HG03432 (cell line): ENCODE results near the gene BTF3L4.
"Not testable (repeated sequence)": the region's sequence is repeated elsewhere in the genome, so short reads cannot be mapped to it uniquely, and the experiment has no call there.

Source experiments
- ATAC-seq: cut with Tn5 transposase; IDR thresholded peaks from one replicate; pipeline ENCODE4 v1.9.1; 2021; ENCODE audit warnings: mild to moderate bottlenecking, moderate library complexity; ENCODE audit not compliant: unreplicated experiment

BTF3L4 gene

GRCh38 chr1:52055066-52055865 lies 829 bp upstream of the BTF3L4 start, which contains the start of gene TXNDC12:
TXNDC12 (minus strand) TSS chr1:52055191; CDS start chr1:52055096, 95 bp downstream.
- peak; percentile 38 for ATAC-seq

GRCh38 chr1:52055866-52056162 lies 281 bp upstream of the BTF3L4 start:
- no peak for ATAC-seq

- ATAC-seq, result no peak
Measured at GRCh38 chr1:52056937-52057231, 789 bp downstream of the BTF3L4 start.

- no peak for ATAC-seq
Measured at GRCh38 chr1:52057255-52057654, 1.2 kb downstream of the BTF3L4 start.

GRCh38 chr1:52057876-52058415 lies 1.9 kb downstream of the BTF3L4 start:
- no peak for ATAC-seq

GRCh38 chr1:52059321-52059720 lies 3.2 kb downstream of the BTF3L4 start:
- ATAC-seq, result no peak

GRCh38 chr1:52059888-52060287 lies 3.8 kb downstream of the BTF3L4 start:
- no peak for ATAC-seq

GRCh38 chr1:52060822-52061221 lies 4.7 kb downstream of the BTF3L4 start:
- ATAC-seq, result no peak

- no peak for ATAC-seq
Measured at GRCh38 chr1:52063192-52063591, 7.1 kb downstream of the BTF3L4 start.

GRCh38 chr1:52070704-52071103 lies 14.6 kb downstream of the BTF3L4 start:
- ATAC-seq, result no peak

- ATAC-seq, result no peak
Measured at GRCh38 chr1:52072291-52072690, 16.2 kb downstream of the BTF3L4 start.

- not testable (repeated sequence) for ATAC-seq
Measured at GRCh38 chr1:52077277-52077676, 21.2 kb downstream of the BTF3L4 start.

GRCh38 chr1:52080014-52080415 lies 23.9 kb downstream of the BTF3L4 start:
- no peak for ATAC-seq

GRCh38 chr1:52087892-52088291 lies 31.8 kb downstream of the BTF3L4 start:
- ATAC-seq, result not testable (repeated sequence)

- ATAC-seq, result not testable (repeated sequence)
Measured at GRCh38 chr1:52094300-52094699, 38.2 kb downstream of the BTF3L4 start.

- no peak for ATAC-seq
Measured at GRCh38 chr1:52096216-52096615, 40.1 kb downstream of the BTF3L4 start.

GRCh38 chr1:52098139-52098871 lies 42.2 kb downstream of the BTF3L4 start:
- no peak for ATAC-seq

- ATAC-seq, result peak; percentile 77
Measured at GRCh38 chr1:52102336-52103013, 46.4 kb downstream of the BTF3L4 start.

GRCh38 chr1:52111492-52111891 lies 55.4 kb downstream of the BTF3L4 start:
- ATAC-seq, result no peak

GRCh38 chr1:52112489-52112888 lies 56.4 kb downstream of the BTF3L4 start:
- ATAC-seq, result no peak

GRCh38 chr1:52119301-52120079 lies 63.4 kb downstream of the BTF3L4 start:
- no peak for ATAC-seq
